ENCODE data around the gene ADIG. TPM values are rescaled to one million over a fixed set of nuclear protein-coding genes. Genes with fewer than 3 reads are reported as not detected.

Gene ADIG
- total and polyA plus RNA-seq, 2 of the 13 experiments (the other 11 are each of a cell fraction or from before 2014, with no cell fraction given), result 0.15 TPM; not detected in 1

- peak; percentile 89 for TF ChIP-seq FOXP4 (CRISPR knock-in tag; IDR thresholded peaks at IDR 0.05)
- no peak for TF ChIP-seq GPBP1L1 (CRISPR knock-in tag; IDR thresholded peaks at IDR 0.05)
- peak; percentile 65; the same call in 1 of the 2 replicates for TF ChIP-seq ZNF768 (CRISPR knock-in tag; IDR thresholded peaks at IDR 0.05)
- peak; percentile 89 for TF ChIP-seq SAP130 (CRISPR knock-in tag; IDR thresholded peaks at IDR 0.05; ENCODE audit: low read depth)
- peak; percentile 45; the same call in 1 of the 2 replicates for TF ChIP-seq KDM4B (CRISPR knock-in tag; IDR thresholded peaks at IDR 0.05)
- no peak for TF ChIP-seq ZBTB37 (CRISPR knock-in tag; IDR thresholded peaks at IDR 0.05)
- peak; percentile 94 for TF ChIP-seq IKZF5 (CRISPR knock-in tag; IDR thresholded peaks at IDR 0.05)
- TF ChIP-seq HDAC2 (CRISPR knock-in tag; IDR thresholded peaks at IDR 0.05), result peak; percentile 94
- peak; percentile 91 for TF ChIP-seq HDAC1 (CRISPR knock-in tag; IDR thresholded peaks at IDR 0.05)
- TF ChIP-seq TBX2 (CRISPR knock-in tag; IDR thresholded peaks at IDR 0.05; ENCODE audit: borderline replicate concordance), result peak; percentile 96
- peak; percentile 96 for TF ChIP-seq ARID3A (IDR thresholded peaks at IDR 0.05; ENCODE audit: low read depth, low read length)
- TF ChIP-seq ONECUT2 (CRISPR knock-in tag; IDR thresholded peaks at IDR 0.05), result peak; percentile 90
- TF ChIP-seq HHEX (CRISPR knock-in tag; IDR thresholded peaks at IDR 0.05), result peak; percentile 74; the same call in 1 of the 2 replicates
- TF ChIP-seq HCFC1 (IDR thresholded peaks at IDR 0.05; ENCODE audit: low read depth, low read length), result no peak
- TF ChIP-seq AGO1 (IDR thresholded peaks at IDR 0.05; ENCODE audit: low read depth, low read length, poor library complexity, severe bottlenecking), result no peak
- peak; percentile 98 for TF ChIP-seq ZNF614 (CRISPR knock-in tag; IDR thresholded peaks at IDR 0.05; ENCODE audit: borderline replicate concordance)
- TF ChIP-seq ZKSCAN8 (CRISPR knock-in tag; IDR thresholded peaks at IDR 0.05; ENCODE audit: borderline replicate concordance), result peak; percentile 85
- TF ChIP-seq SMC3 (IDR thresholded peaks at IDR 0.05; ENCODE audit: low read length), result peak; percentile 8; the same call in 1 of the 2 replicates
- peak; percentile 81 for TF ChIP-seq IRF2 (CRISPR knock-in tag; IDR thresholded peaks at IDR 0.05)
- TF ChIP-seq ZNF296 (CRISPR knock-in tag; conservative IDR thresholded peaks at IDR 0.05), result peak; percentile 77
- TF ChIP-seq JDP2 (CRISPR knock-in tag; IDR thresholded peaks at IDR 0.05; ENCODE audit: borderline replicate concordance), result no peak
- peak; percentile 24; the same call in 1 of the 2 replicates for TF ChIP-seq TSC22D2 (CRISPR knock-in tag; IDR thresholded peaks at IDR 0.05; ENCODE audit: borderline replicate concordance)
- TF ChIP-seq SNAI1 (CRISPR knock-in tag; IDR thresholded peaks at IDR 0.05; ENCODE audit: borderline replicate concordance), result peak; percentile 63; the same call in 1 of the 2 replicates
Measured at GRCh38 chr20:38585404-38586180, 4.6 kb downstream of the ADIG start (continued).

Data from HepG2 (cell line).